ENCODE data around the gene TPST1.
"Not testable (repeated sequence)": the region's sequence is repeated elsewhere in the genome, so short reads cannot be mapped to it uniquely, and the experiment has no call there.

GRCh38 chr7:66385191-66385905 lies 180.2 kb downstream of the TPST1 start:
- not testable (repeated sequence) for TF ChIP-seq NR2C1 (IDR thresholded peaks at IDR 0.05); NR2C1 (tag; IDR thresholded peaks at IDR 0.05); TCFL5 (CRISPR knock-in tag; conservative IDR thresholded peaks at IDR 0.05); REST (IDR thresholded peaks at IDR 0.05; ENCODE audit: borderline replicate concordance); REST (CRISPR knock-in tag; IDR thresholded peaks at IDR 0.05; ENCODE audit: low read depth); ZBTB33 (CRISPR knock-in tag; IDR thresholded peaks at IDR 0.05); FOSL1 (tag; conservative IDR thresholded peaks at IDR 0.05)

Data from K562 (cell line).